Fibroblast of lung (primary cell): ENCODE data around the gene KRTAP5-2.

ENCODE experiments used
- EZH2 ChIP-seq: IDR thresholded peaks from 2 replicates; pipeline ENCODE4 v1.5.1; 2012; ENCODE audit warnings: low read length, control low read depth, mild to moderate bottlenecking; ENCODE audit errors: missing control alignments
- TF ChIP-seq, protein P1 (sequence below), 2 donors: IDR thresholded peaks in 1 of 2; conservative IDR thresholded peaks in 1 of 2; 1 replicate in 1 of 2; 2 replicates in 1 of 2; pipeline ENCODE4 v1.5.1; 2011 to 2012; ENCODE audit warnings: low read length in 2 of 2, control low read depth in 1 of 2, inconsistent platforms in 1 of 2, low read depth in 1 of 2, mild to moderate bottlenecking in 1 of 2

- TF ChIP-seq, protein P1, sequence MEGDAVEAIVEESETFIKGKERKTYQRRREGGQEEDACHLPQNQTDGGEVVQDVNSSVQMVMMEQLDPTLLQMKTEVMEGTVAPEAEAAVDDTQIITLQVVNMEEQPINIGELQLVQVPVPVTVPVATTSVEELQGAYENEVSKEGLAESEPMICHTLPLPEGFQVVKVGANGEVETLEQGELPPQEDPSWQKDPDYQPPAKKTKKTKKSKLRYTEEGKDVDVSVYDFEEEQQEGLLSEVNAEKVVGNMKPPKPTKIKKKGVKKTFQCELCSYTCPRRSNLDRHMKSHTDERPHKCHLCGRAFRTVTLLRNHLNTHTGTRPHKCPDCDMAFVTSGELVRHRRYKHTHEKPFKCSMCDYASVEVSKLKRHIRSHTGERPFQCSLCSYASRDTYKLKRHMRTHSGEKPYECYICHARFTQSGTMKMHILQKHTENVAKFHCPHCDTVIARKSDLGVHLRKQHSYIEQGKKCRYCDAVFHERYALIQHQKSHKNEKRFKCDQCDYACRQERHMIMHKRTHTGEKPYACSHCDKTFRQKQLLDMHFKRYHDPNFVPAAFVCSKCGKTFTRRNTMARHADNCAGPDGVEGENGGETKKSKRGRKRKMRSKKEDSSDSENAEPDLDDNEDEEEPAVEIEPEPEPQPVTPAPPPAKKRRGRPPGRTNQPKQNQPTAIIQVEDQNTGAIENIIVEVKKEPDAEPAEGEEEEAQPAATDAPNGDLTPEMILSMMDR (conservative IDR thresholded peaks at IDR 0.05 in 1 of 2, IDR thresholded peaks at IDR 0.05 in 1 of 2; ENCODE audit: low read depth in 1 of 2, low read length in 2 of 2) = no peak
- TF ChIP-seq EZH2 = no peak
These were observed 6.6 kb upstream of the KRTAP5-2 start for GRCh38 chr11:1604711-1605110.
